ENCODE measurements around the gene CDCP2. TPM values are rescaled to one million over a fixed set of nuclear protein-coding genes. Genes with fewer than 3 reads are reported as not detected.

CDCP2 gene
- total RNA-seq, 1 donor = not detected

DNA sequence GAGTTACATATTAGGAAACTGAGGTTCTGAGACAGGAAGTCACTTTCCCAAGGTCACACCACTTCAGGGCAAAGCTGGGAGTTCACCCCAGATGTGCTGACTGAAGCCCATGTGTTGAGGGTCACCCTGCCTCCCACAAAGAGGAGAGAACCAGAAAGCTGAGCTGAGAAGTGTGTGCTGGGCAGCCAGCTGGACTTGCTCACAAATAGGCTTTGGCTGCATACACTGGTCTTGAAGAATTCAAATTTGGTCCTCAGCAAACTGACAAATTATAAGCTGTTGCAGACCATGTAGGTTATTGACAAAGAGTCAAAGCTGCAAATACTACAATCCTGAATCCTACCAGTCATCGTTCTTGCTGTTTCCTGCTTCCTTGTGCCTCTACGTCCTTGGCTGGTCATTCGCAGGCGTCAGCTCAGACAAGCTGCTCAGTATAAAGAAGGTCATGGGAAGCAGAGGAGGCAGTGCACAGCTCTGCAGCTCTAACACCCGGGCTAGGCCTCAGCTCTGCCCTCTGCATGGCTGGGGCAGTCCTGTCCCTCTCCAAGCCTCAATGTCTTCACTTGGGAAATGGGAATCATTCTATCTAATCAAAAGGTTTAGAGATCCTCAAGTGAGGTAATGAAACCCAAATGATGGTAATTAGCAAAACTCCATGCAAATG, 40.0 kb downstream of the CDCP2 start:
- DNase-seq (ENCODE audit: low read depth) = no peak
- no peak overlapping the region for H3K4me3 ChIP-seq (ENCODE audit: low read depth, low read length)
- TF ChIP-seq CTCF (IDR thresholded peaks at IDR 0.05; ENCODE audit: insufficient read depth, low read depth, low read length) = no peak

GRCh38 chr1:54112027-54112426, 40.8 kb downstream of the CDCP2 start:
- TF ChIP-seq CTCF (IDR thresholded peaks at IDR 0.05; ENCODE audit: insufficient read depth, low read depth, low read length) = no peak
- DNase-seq (ENCODE audit: low read depth) = no peak
- no peak overlapping the region for H3K4me3 ChIP-seq (ENCODE audit: low read depth, low read length)

- DNase-seq (ENCODE audit: low read depth) = no peak
- no peak overlapping the region for H3K4me3 ChIP-seq (ENCODE audit: low read depth, low read length)
- TF ChIP-seq CTCF (IDR thresholded peaks at IDR 0.05; ENCODE audit: insufficient read depth, low read depth, low read length) = no peak
Measured at GRCh38 chr1:54111624-54112023, 41.2 kb downstream of the CDCP2 start.

- TF ChIP-seq CTCF (IDR thresholded peaks at IDR 0.05; ENCODE audit: insufficient read depth, low read depth, low read length) = no peak
- no peak for DNase-seq (ENCODE audit: low read depth)
- H3K4me3 ChIP-seq (ENCODE audit: low read depth, low read length) = no peak overlapping the region
Measured at GRCh38 chr1:54110996-54111395, 41.8 kb downstream of the CDCP2 start.

- DNase-seq (ENCODE audit: low read depth) = no peak
- H3K4me3 ChIP-seq (ENCODE audit: low read depth, low read length) = no peak overlapping the region
- TF ChIP-seq CTCF (IDR thresholded peaks at IDR 0.05; ENCODE audit: insufficient read depth, low read depth, low read length) = no peak
Measured at GRCh38 chr1:54109129-54110090, 43.4 kb downstream of the CDCP2 start.

- no peak for TF ChIP-seq CTCF (IDR thresholded peaks at IDR 0.05; ENCODE audit: insufficient read depth, low read depth, low read length)
- no peak overlapping the region for H3K4me3 ChIP-seq (ENCODE audit: low read depth, low read length)
- no peak for DNase-seq (ENCODE audit: low read depth)
Measured at GRCh38 chr1:54108156-54108555, 44.6 kb downstream of the CDCP2 start.
